HG02840 (cell line): Measurements from ENCODE around the gene AFF3.
"Not testable (repeated sequence)": the region's sequence is repeated elsewhere in the genome, so short reads cannot be mapped to it uniquely, and the experiment has no call there.

ENCODE experiments used
- ATAC-seq: cut with Tn5 transposase; IDR thresholded peaks from one replicate; pipeline ENCODE4 v1.9.1; 2021; ENCODE audit warnings: mild to moderate bottlenecking, moderate library complexity, moderate number of reproducible peaks; ENCODE audit not compliant: unreplicated experiment, low FRiP score

AFF3 gene

DNA sequence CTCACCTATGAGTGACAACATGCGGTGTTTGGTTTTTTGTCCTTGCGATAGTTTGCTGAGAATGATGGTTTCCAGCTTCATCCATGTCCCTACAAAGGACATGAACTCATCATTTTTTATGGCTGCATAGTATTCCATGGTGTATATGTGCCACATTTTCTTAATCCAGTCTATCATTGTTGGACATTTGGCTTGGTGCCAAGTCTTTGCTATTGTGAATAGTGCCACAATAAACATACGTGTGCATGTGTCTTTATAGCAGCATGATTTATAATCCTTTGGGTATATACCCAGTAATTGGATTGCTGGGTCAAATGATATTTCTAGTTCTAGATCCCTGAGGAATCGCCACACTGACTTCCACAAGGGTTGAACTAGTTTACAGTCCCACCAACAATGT, 9.4 kb upstream of the AFF3 start:
- not testable (repeated sequence) for ATAC-seq

DNA sequence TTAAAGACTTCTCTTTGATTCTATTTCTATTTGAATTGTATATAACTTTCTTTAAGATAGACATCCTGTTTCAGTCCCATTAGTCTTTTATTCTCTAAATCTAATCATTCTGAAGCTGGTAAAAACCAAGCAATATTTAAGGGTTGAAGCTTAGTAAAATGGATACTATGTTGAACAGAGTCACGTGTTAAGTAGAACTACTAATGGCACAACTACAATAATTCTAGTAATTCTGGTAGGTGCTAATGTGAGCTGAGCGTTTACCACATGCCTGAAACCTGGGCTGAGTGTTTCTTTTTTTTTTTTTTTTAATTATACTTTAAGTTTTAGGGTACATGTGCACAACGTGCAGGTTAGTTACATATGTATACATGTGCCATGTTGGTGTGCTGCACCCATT, 8.9 kb upstream of the AFF3 start:
- ATAC-seq: no peak

DNA sequence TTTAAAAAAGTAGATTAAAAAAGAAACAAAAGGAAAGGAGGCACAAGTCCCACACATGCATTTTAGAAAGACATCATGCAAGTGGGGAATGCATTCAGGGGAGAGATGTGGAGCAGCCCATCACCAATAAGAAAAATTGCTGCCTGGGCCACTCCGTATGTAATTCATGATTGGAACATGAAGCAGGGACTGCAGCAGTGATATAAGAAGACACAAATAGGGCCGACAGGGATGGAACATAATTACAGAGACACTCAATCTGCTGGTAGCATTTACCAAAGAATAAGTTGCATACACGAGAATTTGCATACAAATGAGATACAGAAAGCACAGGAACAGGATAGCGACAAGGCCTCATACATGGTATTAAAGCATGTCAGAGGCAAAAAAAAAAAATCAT, 6.5 kb upstream of the AFF3 start:
- no peak for ATAC-seq

DNA sequence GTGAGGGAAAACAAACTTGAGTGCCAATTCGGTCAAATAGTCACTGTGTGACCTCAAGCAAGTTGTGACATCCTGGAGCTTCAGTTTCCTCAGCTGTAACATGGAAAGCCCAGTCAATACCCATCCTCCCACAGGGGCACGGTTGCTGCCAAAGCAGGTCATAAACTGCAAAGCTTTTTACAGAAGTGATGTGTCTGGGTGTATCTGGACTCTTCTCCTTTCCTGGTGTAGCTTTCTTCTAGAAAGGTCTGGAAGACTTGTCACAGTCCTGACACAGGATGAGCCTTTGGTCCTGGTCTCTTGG, 4.2 kb upstream of the AFF3 start:
- no peak for ATAC-seq

DNA sequence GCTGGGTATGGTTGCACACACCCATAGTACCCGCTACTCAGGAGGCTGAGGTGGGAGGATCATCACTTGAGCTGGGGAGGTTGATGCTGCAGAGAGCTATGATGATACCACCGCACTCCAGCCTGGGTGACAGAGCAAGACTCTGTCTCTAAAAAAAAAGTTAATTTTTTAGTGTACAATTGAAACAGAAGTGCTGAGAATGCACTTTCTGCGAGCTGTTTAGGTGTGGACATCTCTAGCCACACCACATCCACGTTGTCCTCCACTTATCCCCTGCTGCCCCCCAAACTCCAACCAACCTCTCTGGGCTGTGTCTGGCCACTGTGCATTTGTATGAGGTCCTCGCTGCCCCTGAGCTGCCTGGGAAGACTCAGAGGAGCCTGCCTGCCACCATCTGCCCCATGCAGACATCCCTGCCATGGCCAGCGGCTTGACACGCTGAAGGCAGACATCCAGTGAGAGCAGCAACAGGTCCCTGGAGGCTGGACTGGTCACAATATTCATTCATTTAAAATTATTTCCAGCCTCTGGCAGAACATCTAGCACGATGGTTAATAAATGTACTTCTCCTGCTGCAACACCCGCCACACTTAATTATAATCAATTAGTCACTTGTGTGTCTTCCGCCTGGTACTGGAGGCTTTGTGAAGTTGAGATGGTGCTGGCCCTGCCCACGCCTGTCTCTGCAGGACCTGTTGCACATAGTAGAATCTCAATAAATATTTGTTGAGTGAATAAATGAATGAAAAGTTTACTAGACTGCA, 3.7 kb upstream of the AFF3 start:
- no peak for ATAC-seq

DNA sequence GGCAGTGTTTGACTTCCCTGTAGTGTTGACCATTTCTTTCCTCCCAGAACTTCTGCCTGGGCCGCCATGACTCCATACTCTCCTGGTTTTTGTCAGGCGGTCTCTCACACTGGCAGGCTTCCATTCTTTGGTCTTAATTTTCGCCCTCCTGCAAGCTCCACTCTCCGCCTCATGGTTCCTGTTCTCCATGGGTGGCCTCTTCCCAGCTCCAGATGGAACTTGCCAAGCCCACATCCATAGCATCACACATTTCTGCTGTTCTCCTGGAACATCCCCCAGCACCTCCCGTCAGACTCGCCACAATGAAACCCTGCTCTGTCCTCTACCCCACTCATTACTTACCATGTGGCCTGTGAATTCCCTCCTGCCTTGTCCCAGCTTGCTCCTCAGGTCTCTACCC, 896 bp upstream of the AFF3 start:
- ATAC-seq: no peak

DNA sequence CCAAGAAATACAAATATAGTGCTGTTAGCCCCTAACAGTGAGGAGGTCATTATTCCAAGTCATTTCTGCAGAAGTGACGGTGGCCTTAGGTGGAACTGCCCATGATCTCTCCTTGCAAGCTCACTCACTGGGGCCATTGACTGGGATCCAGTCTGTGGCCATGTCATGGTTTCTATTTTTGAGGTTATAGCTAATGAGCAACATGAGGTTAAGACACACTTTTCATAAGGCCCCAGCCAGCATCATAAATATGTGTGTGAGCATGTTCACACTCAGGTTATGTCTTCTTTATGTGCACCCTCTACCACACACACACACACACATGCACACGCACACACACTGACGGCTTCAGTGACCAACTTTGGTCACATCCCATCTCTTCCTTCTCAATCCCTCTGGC, 484 bp downstream of the AFF3 start:
- ATAC-seq: no peak

DNA sequence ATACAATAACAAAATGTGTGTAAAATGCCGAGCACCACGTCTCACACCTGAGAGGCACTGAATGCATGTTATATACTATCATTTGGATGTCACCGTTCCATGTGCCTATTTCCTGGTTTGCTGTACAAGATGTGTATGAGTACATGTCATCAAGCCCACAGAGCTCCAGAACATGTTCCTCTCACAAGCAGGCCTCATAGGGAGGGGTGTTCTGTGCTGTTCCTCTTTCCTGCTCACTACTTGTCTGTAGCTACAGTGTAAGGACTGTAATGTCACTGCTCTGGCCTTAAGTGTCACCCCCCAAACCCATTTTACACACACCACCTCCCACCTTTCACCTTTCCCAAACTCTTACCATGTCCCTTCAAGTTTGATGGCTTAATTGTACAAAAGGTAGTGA, 1.8 kb downstream of the AFF3 start:
- ATAC-seq: no peak

DNA sequence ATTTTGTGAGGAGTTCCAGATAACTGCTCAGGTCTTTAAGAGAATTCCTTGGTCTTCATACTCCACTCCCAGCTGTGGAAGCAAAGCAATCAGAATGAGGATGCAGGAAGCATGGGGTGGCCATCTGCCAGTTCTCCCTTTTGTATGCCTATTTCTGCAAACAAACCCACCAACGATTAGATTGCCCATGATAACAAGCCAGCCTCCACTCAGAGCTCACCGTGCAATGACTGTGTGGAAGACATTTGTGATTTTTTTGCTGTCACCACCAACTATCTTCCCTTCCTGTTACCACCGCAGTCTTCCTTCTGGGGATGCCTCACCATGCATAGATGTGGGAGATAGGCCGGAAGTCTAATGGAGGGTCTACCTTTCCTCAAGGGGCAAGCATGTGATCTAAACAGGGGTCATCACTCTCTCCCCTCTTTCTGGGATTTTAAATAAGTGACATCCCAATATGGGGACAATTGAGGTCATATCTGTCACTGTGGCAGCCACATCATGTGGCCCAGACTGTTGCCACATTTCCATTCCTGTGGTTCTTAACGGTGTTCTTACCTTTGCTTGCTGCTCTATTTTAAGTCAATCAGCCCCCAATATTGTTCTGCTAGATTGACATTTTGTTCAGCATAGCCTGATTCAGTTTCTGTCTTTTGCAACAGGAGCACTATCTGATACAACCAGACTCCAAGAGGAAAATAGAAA, 4.4 kb downstream of the AFF3 start:
- no peak for ATAC-seq

DNA sequence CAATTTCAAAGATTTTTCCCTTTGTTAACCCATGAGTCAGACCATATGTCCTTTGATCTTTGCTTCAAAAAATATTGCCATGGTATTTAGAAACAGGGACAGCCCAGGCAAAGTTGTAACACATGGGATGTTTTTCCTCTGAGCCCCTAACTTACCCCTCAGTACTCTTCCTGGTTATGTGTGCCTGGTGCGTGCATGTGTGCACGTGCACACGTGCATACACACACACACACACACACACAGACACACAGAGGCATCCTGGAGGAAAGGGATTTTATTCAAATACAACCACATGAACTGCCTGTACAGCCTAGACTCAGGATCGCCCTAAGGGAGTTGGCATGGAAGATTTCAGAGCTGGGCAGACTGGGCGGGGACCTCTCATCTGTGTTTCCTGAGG, 5.1 kb downstream of the AFF3 start:
- ATAC-seq: no peak

DNA sequence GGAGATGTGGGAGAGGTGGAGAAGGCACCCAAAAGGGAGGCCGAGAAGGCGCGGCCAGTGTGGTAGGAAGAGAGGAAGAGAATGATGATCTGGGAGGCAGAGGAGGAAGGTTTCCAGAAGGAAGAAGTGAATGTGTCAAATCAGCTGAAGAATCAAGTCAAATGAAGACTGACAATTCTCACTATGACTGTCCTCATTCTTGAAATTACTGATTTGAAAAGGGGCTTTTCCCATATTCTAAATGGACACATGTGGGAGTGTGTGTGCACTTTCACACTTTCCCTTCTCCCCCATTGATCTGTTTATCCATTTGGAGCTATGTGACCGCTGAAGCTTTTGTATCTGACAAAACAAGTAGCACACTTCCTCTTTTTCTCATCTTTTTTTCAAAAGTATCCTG, 6.1 kb downstream of the AFF3 start:
- ATAC-seq: no peak

DNA sequence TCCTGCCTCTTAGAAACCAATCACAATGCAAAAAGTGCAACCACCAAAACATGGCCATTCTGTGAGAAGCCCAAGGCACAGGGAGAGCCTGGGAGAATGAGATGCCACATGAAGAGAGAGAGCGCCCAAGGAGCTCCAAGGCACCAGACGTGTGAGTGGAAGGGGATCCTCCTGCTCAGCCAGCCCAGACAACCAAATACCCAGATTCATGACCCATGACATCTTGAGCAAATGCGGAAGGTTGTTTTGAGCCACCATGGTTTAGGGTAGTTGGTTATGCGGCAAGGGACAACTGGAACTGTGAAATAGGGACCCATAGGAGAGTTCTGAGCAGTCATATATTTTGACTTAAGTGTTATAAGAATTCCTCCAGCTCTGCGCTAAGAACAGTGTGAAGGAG, 7.0 kb downstream of the AFF3 start:
- no peak for ATAC-seq

DNA sequence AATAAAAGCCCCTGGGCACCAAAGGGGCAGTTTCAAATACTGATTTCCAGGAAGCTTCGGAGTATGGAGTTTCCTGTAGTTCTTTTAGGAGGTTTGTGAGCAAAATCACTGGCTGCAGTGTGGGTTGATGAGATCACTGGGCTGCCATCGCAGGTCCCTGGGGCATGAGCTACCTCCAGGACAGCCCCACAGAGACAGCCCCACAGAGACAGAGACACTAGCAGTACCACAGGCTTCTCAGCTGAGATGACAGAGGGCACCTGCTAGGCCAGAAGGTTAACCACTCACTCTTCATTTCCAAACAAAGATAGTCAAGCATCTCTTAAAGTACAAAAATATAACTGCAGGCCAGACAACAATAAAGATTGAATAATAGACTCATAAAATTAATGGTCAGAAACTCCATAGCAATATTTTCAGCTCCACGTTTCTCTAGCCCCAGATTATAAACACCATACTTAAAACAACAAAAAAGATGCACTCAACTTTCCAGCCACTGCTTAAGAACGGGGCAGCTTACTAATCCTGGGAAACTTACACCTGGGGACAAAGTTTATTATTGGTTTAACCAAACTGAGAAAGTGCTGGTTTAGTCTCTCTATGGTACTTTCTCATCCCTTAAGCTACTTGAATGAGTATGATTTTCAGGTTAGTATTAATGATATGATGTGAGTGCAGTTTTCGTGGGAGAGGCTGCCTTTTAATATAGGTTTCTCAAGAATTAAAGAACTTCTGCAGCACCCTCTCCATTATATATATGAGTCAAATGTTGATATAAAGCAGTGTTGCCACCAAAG, 11.6 kb downstream of the AFF3 start:
- no peak for ATAC-seq

DNA sequence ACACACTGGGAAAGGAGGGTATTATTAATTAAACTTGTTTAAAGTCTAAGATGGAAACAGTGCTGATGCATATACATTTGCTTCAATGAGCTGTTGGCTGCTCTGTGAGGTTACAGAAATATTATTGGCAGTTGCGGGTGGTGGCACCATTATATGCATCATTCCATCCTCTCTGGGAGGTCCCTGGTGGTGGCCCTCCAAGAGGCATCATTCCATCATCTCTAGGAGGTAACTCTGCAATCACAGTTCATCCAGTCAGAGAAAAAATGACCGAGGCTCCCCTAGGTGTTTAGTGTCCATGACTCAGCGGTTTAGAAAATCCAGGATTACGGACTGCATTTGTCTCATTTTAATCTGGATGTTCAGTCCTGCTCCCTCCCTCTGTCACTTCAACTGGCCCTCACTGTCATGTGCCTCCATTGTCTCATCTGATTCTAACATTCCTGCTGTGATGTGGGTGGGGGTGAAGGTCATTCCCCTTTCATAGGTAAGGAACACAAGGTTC, 15.4 kb downstream of the AFF3 start:
- ATAC-seq: no peak

DNA sequence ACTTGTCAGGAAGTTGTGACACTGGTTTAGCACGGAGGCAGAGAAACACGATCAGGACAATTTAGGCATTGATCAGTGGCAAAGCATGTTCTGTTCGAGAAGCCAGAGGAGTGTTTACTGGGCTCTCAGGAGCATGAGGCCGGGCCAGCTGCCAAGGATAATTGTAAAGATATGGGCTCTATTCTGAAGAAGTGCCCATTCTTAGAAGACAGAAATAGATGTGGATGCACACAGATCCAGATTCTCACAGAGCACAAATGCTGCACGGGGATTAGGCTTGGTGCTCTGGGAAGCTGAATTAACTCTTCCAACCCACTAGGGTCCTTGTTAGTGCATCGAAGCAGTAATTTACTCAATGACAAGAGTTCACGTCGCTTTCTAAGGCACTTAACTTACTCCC, 16.2 kb downstream of the AFF3 start:
- no peak for ATAC-seq

DNA sequence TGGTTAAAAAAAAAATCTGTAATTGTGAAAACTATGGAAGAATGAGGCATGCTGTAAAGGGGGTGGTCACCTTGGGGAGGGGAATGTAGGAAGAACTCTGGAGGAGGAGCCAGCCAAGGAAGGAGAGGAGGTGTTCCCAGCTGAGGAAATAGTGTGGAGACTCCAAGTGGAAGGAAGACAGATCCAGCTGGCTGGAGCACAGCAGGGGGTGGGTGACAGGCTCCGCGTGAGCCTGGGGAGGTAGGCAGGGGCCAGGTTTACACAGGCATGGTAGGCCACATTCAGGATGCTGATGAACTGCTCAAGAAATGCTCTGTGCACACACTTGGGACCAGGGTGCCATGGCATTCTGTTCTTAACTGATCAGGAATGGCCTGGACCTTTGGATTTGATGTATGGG, 16.8 kb downstream of the AFF3 start:
- no peak for ATAC-seq

DNA sequence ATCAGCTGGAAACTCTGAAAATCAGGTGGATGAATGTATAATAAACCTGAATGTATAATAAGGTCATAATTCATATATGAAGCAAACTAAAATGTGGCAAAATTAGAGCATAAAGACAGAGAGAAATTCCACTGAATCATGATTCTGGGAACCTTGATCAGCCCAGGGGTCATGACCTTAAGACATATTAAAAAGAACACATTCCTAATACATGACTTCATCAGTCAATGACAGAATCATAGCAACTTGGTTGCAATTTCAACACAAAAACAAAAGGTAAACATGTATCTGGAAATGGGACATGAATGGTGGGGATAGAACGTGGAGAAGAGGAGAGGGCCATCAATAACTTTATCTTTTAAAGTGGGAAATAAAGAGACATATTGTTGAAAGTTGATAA, 17.6 kb downstream of the AFF3 start:
- ATAC-seq: no peak

DNA sequence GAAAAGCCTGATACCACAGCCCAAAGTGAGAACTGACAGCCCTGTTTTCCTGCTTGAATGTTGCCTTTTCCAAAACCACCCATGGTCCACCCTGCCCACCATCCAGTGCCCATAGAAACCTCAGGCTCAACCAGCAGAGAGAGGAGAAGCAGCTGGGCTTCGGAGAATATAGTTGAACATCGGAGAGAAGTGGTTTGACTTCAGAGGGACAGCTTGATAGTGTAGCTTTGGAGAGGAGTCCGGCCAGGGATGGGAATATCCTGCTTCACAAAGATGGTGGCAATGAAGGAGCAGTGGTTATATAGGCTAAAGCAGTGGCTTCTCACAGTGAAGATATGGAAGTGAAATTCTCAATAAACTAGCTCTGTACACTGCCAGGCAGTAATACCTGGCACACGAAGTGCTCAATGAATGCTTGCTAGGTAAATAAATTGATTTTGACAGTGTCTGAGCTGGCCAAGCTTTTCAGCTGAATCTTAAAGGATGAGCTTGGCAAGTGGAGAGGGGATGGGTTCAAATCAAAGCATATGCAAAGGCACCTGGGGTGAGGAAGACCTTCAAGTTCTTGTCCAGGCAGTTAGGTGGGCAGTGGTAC, 21.2 kb downstream of the AFF3 start:
- no peak for ATAC-seq

DNA sequence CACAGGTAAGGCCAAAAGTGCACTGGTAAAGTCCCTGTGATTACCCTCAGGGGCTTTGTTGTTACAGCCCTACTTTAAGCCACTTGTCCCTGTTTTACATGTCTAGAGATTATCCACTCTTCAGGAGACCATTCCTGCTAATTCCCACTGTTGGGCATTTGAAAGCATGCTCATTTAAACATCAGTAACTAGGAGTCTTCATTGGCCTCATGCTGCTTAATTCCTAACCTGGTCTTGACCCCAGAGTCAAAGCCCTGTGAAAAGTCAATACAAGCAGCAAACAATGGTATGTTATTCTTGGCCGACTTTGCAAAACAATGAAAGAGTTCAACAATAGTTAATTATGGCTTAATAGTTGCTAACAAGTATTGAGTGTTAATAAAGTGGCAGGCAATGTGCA, 23.2 kb downstream of the AFF3 start:
- no peak for ATAC-seq

DNA sequence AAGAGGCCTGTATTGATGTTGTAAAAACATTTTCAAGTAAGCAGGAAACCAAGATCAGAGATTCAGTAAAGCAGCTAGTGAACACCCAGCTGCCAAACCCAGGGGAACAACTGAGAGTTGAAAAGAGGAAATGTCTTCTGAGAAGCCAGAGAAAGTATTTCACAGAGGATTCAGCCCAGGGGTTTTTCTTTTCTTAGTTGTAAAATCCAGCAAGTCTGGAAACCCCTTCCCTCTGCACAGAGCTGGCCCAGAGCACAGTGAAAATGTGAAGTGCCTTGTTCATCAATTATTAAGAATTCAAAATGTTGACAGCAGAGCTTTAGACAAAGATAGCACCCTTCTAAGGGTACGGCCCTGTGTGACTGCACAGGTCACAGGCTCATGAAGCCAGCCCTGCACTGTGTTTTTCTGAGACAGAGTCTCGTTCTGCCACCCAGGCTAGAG, 28.4 kb downstream of the AFF3 start:
- peak; percentile 68 for ATAC-seq

DNA sequence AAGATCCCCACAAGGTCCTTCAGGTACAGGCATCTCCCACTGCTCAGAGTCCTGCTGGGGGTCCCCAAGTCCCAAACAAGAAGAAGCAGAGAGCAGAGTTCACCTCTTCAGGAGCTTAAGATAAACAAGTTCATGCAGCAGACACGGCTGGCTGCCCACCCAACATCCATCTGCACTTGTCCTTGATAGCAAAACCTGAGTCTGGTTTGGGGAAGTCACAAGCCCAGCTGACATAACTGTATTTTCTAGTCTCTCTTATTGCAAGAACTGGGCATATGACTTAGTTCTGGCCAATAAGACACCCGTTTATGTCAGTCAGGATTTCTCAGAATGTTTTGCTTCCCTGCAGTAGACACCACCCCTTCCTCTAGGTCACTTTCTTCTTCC, 31.8 kb downstream of the AFF3 start:
- ATAC-seq: no peak
